ENCODE data around the gene GRIPAP1.
A peak's percentile ranks its signal among the peaks of the same experiment; 100 is the strongest.
"Not testable (repeated sequence)": the region's sequence is repeated elsewhere in the genome, so short reads cannot be mapped to it uniquely, and the experiment has no call there.

GRIPAP1 gene

GRCh38 chrX:48998391-48998790 is 3.7 kb downstream of the GRIPAP1 start:
- no peak for DNase-seq (ENCODE audit: extremely low spot score, insufficient read length, low read depth)
- FAIRE-seq = no peak

GRCh38 chrX:48997865-48998264 is 4.2 kb downstream of the GRIPAP1 start:
- no peak for FAIRE-seq
- no peak for DNase-seq (ENCODE audit: extremely low spot score, insufficient read length, low read depth)

DNA sequence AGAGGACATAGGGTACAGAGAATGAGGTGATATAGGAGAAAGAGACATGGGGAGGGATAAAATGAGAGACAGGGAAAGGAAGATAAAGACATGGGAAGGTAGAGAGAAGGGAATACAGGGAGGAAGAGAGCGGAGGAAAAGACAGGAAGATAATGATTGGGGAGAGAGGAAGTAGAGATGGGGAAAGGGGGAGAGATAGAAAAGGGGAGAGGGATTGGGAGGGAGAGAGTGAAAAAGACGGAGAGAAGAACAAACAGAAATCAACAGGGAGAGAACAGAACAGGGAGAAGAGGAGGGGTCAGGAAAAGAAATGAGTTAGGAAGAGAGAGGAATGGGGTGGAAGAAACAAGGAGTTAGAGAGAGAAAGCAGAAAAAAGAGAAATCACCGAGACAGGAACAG is 4.6 kb downstream of the GRIPAP1 start:
- no peak for FAIRE-seq
- DNase-seq (ENCODE audit: extremely low spot score, insufficient read length, low read depth) = no peak

- DNase-seq (ENCODE audit: extremely low spot score, insufficient read length, low read depth) (no peak), FAIRE-seq (no peak)
These were observed 5.1 kb downstream of the GRIPAP1 start for GRCh38 chrX:48996969-48997368.

DNA sequence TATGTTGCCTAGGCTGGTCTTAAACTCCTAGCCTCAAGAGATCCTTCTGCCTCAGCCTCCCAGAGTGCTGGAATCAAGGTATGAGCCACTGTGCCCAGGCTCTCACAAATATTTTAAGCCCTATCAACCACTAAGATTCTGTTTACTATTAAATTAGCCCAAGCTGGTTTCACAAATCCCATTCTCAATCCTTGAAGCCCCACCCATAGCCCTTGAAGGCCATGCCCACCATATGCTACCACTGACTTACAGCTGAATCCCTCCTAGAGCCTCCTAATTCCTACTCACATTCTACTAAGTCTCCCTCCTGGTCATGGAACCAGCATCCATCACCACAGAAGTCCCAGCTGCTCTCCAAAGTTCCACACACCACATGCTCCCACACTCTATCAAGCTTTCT is 9.7 kb downstream of the GRIPAP1 start:
- DNase-seq (ENCODE audit: extremely low spot score, insufficient read length, low read depth) = no peak
- FAIRE-seq = no peak

- no peak for DNase-seq (ENCODE audit: extremely low spot score, insufficient read length, low read depth)
These were observed 12.6 kb downstream of the GRIPAP1 start for GRCh38 chrX:48989483-48989882.

DNA sequence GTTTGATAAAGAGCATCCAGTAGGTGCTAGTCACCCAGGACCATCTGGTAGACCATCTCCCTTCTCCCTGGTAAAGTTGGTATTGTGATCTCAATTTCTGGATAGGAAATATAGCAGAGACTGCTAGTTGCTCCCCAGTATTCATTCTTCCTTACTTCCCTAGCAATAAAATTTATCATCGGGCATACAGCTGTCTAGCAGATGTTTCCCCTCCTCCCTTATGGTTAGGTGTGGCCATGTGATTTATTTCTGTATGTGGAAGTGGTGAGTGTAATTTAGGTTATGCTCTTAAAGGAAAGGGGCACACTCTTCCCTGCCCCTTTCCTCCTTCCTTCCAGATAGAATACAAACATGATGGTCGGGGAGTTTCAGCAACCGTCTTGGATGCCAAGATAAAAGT is 18.2 kb downstream of the GRIPAP1 start:
- DNase-seq (ENCODE audit: extremely low spot score, insufficient read length, low read depth) = no peak
- no peak for FAIRE-seq

More at GRCh38 chrX:48989483-48989882, 12.6 kb downstream of the GRIPAP1 start:
- FAIRE-seq = no peak

DNA sequence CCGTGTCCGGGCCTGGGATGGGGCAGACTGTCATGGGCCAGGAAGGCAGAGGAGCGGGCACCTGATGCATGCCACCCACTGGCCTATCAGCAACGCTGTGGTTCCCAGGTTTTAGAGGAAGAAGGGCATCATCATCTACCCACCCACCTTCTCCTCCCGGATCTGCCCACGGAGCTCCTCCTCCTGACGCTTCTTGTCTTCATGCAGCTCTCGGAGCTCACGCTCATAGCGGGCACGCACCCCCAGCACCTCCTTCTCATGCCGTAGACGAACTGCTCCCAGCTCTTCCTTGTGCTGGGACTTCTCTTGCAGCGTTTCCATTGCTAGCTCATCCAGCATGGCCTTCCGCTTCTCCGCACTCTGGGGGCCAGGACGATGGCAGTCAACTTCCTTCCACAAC is 19.0 kb downstream of the GRIPAP1 start:
- FAIRE-seq (no peak), DNase-seq (ENCODE audit: extremely low spot score, insufficient read length, low read depth) (no peak)

GRCh38 chrX:48981178-48981577 is 20.9 kb downstream of the GRIPAP1 start:
- DNase-seq (ENCODE audit: extremely low spot score, insufficient read length, low read depth) = no peak
- no peak for FAIRE-seq

- FAIRE-seq; DNase-seq (ENCODE audit: extremely low spot score, insufficient read length, low read depth): not testable (repeated sequence)
These were observed 21.7 kb downstream of the GRIPAP1 start for GRCh38 chrX:48980341-48980740.

DNA sequence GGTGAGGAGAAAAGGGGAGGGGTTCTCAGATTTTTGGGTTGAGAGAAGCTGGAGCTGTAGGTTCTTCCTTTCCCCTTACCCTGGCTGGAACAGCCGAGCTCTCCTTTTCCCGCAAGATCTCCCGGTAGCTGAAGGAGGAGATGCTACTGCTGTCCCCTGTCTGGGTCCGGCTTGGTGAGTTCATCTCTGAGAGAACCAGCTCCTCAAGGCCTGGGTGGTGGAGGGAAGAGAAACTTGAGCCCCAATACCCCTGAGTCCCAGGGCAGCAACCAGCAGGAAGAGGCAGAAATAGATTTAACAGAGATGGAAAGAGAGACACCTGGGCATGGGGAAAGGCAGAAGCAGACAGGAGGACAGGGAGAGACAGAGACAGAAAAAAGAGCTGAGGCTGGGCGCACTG is 23.8 kb downstream of the GRIPAP1 start:
- FAIRE-seq (no peak), DNase-seq (ENCODE audit: extremely low spot score, insufficient read length, low read depth) (no peak)

- DNase-seq (ENCODE audit: extremely low spot score, insufficient read length, low read depth) (no peak), FAIRE-seq (no peak)
These were observed 26.0 kb downstream of the GRIPAP1 start for GRCh38 chrX:48976086-48976485.

- FAIRE-seq = no peak
- DNase-seq (ENCODE audit: extremely low spot score, insufficient read length, low read depth) = no peak
These were observed 26.5 kb downstream of the GRIPAP1 start for GRCh38 chrX:48975541-48975940.

DNA sequence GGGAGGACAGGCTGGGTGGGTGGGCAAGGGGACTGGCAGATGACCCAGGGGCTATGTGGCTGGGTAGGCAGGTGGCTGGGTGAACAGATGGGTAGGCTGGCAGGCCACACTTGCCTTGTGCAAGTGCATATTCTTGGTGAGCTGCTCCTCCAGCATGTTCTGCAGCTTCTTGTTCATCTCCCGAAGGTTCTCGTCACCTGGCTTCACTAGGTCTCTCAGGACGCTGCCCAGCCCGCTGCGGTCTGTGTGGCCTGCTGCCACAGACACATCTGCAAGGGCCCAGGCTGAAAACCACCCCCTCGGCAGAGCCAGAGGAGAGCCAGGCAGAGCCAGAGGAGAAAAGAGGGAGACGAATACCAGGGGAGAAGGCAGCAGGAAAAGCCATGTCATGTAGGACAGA is 27.0 kb downstream of the GRIPAP1 start:
- FAIRE-seq (no peak), DNase-seq (ENCODE audit: extremely low spot score, insufficient read length, low read depth) (no peak)

DNA sequence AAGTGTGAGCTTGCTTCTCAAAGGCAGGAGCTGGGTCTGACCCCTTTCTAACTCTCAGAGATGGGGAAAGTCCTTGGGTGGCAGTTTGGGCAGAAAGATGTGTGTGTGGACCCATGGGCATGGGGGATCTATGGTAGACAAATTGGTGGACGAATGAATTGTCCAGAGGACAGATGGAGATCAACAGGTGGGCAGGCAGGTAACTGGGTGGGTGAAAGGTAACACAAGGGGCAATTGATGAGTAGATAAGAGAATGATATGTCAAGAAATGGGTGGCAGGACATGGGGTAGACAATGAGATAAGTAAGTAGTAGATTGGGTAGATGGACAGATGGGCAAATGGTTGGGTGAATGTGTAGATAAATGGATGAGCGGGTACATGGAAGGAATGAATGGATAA is 27.5 kb downstream of the GRIPAP1 start:
- FAIRE-seq (no peak), DNase-seq (ENCODE audit: extremely low spot score, insufficient read length, low read depth) (no peak)

GRCh38 chrX:48974033-48974432 is 28.0 kb downstream of the GRIPAP1 start:
- DNase-seq (ENCODE audit: extremely low spot score, insufficient read length, low read depth) = no peak
- no peak for FAIRE-seq

DNA sequence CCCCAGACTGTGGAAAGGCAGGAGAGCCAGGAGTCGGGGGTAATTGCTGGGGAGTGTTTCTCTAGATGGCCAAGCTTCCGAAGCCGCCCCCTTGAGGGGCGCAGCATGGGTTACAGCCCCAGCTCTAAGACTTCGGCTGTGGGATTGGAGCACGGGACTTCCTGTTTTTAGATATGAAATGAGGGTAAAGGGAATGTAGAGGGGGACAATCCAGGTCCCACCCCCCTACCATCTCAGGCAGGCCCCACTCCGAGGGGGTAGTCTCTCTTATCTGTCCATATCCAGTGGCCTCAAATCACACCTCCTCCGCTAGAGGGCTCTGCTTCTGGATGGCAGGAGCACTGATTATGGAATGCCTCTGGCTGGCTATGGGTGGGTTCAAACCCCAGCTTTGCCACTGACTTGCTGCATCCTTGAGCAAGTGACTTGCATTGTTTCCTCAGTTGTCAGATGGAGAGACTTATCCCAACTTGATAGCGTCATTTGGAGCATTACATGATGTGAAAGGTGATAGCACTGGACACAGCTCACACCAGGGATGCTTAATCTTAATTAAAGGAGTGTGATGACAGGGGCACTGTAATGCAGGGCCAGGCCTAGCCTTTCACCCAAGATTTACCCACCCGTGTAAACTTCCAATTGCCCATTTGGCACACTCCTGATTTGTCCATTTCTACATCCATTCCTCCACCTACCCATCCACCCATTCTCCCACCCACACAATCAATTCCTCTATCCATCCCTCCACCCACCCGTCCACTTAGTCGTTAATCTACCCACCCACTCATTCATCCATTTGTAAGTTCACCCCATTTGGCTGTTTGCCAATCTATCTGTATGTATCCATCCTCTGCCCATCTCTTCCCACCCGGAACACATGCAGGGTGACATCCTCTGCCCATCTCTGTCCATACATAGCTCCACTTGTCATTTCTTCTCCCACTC is 29.6 kb downstream of the GRIPAP1 start:
- peak; percentile 82 for FAIRE-seq
- DNase-seq (ENCODE audit: extremely low spot score, insufficient read length, low read depth) = no peak

DNA sequence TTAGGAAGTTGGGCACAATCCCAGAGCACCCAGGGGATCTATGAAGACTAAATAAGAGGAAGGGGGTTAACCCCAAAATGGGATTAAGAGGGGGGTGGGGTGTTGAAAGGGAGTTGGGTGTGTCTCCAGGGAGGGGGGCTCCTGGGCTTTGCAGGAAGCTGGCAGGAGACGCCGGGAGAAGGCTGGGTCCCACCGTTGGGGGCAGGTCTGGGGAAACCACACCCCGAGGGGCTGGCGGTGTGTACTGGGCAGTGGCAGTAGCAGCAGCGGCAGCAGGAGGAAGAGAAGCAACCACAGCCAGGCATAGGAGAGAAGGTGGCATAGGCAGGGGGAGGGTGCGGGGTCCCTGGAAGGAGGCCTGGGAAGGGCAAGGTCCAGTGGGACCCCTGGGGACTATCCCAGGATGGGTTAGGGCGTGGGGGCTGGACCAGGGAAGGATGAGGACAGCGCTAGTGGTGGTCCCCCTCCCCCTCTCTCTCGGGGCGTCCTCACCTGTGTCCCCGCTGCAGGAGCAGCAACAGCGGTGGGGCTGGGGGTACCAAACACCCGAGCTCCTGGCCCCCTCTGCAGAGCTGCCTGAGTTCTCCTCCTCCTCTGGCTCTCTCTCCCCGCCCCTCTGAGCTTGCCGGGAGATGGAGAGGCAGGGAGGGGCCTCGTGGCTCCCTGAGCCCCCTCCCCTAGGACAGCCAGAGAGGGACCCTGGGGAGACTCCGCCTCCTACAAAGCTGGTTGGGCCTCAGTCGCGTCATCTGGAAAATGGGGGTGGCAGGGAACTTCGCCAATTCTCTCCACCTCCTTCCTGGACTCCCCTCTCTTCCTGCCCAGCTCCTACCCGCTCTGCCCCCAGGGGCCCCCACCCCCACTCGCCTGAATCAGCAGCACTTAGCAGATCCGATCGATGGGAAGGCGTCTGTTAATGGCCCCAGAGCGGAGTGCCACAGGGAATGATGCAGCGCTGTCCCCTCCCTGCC is 30.5 kb downstream of the GRIPAP1 start, which contains the start of gene KCND1:
Gene KCND1, minus strand, starts transcription at position 596 of the 971 bp plus-strand sequence. CDS start 1,573 bp downstream, outside the sequence.
- FAIRE-seq (no peak), DNase-seq (ENCODE audit: extremely low spot score, insufficient read length, low read depth) (no peak)

DNA sequence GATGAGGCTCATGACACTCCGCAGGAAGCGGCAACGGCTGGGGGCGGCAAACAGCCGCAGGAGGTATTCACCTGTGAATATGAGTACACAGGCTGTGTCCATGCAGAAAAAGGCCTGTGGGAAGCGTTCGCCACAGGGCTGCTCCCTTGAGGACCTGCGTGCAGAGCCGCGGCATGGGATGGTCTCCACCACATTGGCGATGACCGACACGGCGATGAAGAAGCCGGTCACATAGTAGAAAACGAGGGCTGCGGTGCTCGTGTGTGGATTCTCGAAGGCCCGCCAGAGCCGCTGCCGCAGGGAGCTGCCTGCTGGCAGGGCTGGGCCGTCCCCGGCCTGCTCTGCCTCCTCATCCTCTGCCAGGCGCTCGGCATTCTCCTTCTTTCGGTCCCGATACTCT is 32.6 kb downstream of the GRIPAP1 start:
- FAIRE-seq = no peak
- DNase-seq (ENCODE audit: extremely low spot score, insufficient read length, low read depth) = no peak

DNA sequence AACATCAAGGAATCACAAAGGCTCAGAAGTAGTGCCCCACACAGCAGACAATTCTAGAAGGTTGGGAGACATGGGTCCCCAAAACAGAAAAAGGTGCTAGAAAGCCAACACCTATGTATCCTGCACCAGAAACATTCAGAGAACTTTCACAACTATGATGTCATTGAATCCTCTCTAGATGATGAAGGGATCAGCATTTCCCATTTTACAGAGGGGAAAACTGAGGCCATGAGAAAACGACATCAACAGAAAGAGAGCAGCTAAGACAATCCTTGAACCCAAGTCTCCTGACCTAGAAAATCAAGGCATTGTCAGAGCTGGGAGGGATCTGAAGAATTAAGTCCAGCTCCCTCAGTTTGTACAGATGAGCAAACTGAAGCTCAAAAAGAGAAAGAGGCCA is 33.7 kb downstream of the GRIPAP1 start:
- DNase-seq (ENCODE audit: extremely low spot score, insufficient read length, low read depth) (no peak), FAIRE-seq (no peak)

Data from GM18507 (cell line).